H1 (cell line): ENCODE data around the gene UGT1A10. TPM values are rescaled to one million over a fixed set of nuclear protein-coding genes. Genes with fewer than 3 reads are reported as not detected.
A peak's percentile ranks its signal among the peaks of the same experiment; 100 is the strongest.

Experiments used
- CTCF ChIA-PET: fragments of 300-600 bp; sonication (Branson Sonifier 250); formaldehyde crosslinking; loops from one replicate; lab custom pipeline; 2021; ENCODE audit not compliant: partially characterized antibody; lab: Charles Lee
- POLR2A ChIA-PET: fragments of 300-600 bp; sonication (Branson Sonifier 250); formaldehyde crosslinking; loops from one replicate; lab custom pipeline; 2021; ENCODE audit warnings: inconsistent platforms; ENCODE audit not compliant: partially characterized antibody; lab: Charles Lee
- DNase-seq, 2 experiments: peaks; one replicate each; pipeline versions ENCODE4 v3.0.0 to v3.0.0-alpha.2; 2010 to 2022; ENCODE audit warnings: low spot score in 2 of 2, low read depth in 1 of 2, mixed read lengths in 1 of 2
- FAIRE-seq: peaks from 2 replicates; lab custom pipeline; 2011; peaks lifted over from hg19 to GRCh38; lab: Jason Lieb, UNC
- H2AFZ ChIP-seq: 2 replicates; pipeline ENCODE4 v1.8.1; 2012; ENCODE audit warnings: low read length, inconsistent platforms
- H2AK5ac ChIP-seq: 2 replicates; pipeline ENCODE4 v1.6.1; 2013; ENCODE audit warnings: low read depth, low read length
- H2BK120ac ChIP-seq: replicated peaks from 2 replicates; pipeline ENCODE3; 2013; ENCODE audit warnings: low read depth, low read length, inconsistent platforms
- H2BK12ac ChIP-seq: 2 replicates; pipeline ENCODE4 v1.6.1; 2013; ENCODE audit warnings: low read depth, low read length
- H2BK15ac ChIP-seq: 2 replicates; pipeline ENCODE4 v1.6.1; 2013; ENCODE audit warnings: low read length
- H2BK20ac ChIP-seq: 2 replicates; pipeline ENCODE4 v1.6.1; 2013; ENCODE audit warnings: low read length
- H2BK5ac ChIP-seq: 2 replicates; pipeline ENCODE4 v1.6.1; 2013; ENCODE audit warnings: low read depth, low read length
- H3K14ac ChIP-seq: 2 replicates; pipeline ENCODE4 v1.6.1; 2013; ENCODE audit warnings: inconsistent platforms; ENCODE audit not compliant: insufficient read length
- H3K18ac ChIP-seq: 2 replicates; pipeline ENCODE4 v1.6.1; 2013; ENCODE audit warnings: low read length; ENCODE audit errors: extremely low read depth
- H3K23ac ChIP-seq: 2 replicates; pipeline ENCODE4 v1.6.1; 2013; ENCODE audit warnings: inconsistent platforms; ENCODE audit not compliant: insufficient read length
- H3K23me2 ChIP-seq: 2 replicates; pipeline ENCODE4 v1.6.1; 2013; ENCODE audit warnings: low read depth, low read length
- H3K27ac ChIP-seq: 2 replicates; pipeline ENCODE4 v1.6.1; 2011; ENCODE audit warnings: low read depth, low read length, inconsistent platforms
- H3K27me3 ChIP-seq, 4 experiments: replicated peaks in 1 of 4; 1 replicate in 1 of 4; 2 replicates in 3 of 4; pipeline versions ENCODE4 v1.6.1 to v1.8.1; 2011 to 2013; ENCODE audit warnings: low read length in 3 of 4, mild to moderate bottlenecking in 3 of 4, inconsistent platforms in 2 of 4, mixed read lengths in 2 of 4, moderate library complexity in 1 of 4; ENCODE audit not compliant: control insufficient read depth in 3 of 4, insufficient read depth in 3 of 4; ENCODE audit errors: extremely low read depth in 1 of 4
- H3K36me3 ChIP-seq, 4 experiments: 2 replicates each; pipeline versions ENCODE4 v1.6.1 to v1.8.1; 2011 to 2013; ENCODE audit warnings: mild to moderate bottlenecking in 4 of 4, low read length in 3 of 4, moderate library complexity in 2 of 4, control low read depth in 1 of 4, inconsistent platforms in 1 of 4; ENCODE audit not compliant: insufficient read depth in 4 of 4, control insufficient read depth in 2 of 4
- H3K4ac ChIP-seq: replicated peaks from 2 replicates; pipeline ENCODE3; 2013; ENCODE audit warnings: low read length, low read depth, mixed read lengths, inconsistent platforms; ENCODE audit not compliant: insufficient read length
- H3K4me1 ChIP-seq, 4 experiments: replicated peaks in 1 of 4; 1 replicate in 1 of 4; 2 replicates in 3 of 4; pipeline versions ENCODE4 v1.6.1 to v1.8.1; 2011 to 2013; ENCODE audit warnings: low read length in 3 of 4, inconsistent platforms in 2 of 4, mixed read lengths in 1 of 4; ENCODE audit not compliant: insufficient read depth in 4 of 4, control insufficient read depth in 3 of 4
- H3K4me2 ChIP-seq, 2 experiments: 2 replicates each; pipeline versions ENCODE4 v1.6.1 to v1.8.1; 2011 to 2013; ENCODE audit warnings: low read depth in 2 of 2, low read length in 2 of 2, control low read depth in 1 of 2, inconsistent platforms in 1 of 2, mild to moderate bottlenecking in 1 of 2; ENCODE audit not compliant: insufficient read depth in 1 of 2
- H3K4me3 ChIP-seq, 4 experiments: fragments of 200-600, 300-600 bp in 1 of 4; sonication (generic), shearing (Covaris generic), sonication (Bioruptor Twin) in 1 of 4; 2 replicates each; pipeline versions ENCODE4 v1.5.1 to v1.8.1; 2011 to 2016; ENCODE audit warnings: low read length in 4 of 4, low read depth in 3 of 4, control low read depth in 2 of 4, inconsistent platforms in 2 of 4, mild to moderate bottlenecking in 2 of 4, mixed read lengths in 1 of 4, moderate library complexity in 1 of 4; ENCODE audit not compliant: insufficient read depth in 2 of 4; ENCODE audit errors: extremely low read depth in 1 of 4
- H3K56ac ChIP-seq: replicated peaks from 2 replicates; pipeline ENCODE3; 2013; ENCODE audit warnings: low read depth, mild to moderate bottlenecking, mixed read lengths, low read length, inconsistent platforms; ENCODE audit not compliant: insufficient read length
- H3K79me1 ChIP-seq: 2 replicates; pipeline ENCODE4 v1.6.1; 2013; ENCODE audit warnings: low read depth, low read length, control low read depth
- H3K79me2 ChIP-seq, 2 experiments: 2 replicates each; pipeline versions ENCODE4 v1.6.1 to v1.8.1; 2012 to 2013; ENCODE audit warnings: low read length in 2 of 2, mild to moderate bottlenecking in 2 of 2, inconsistent platforms in 1 of 2; ENCODE audit not compliant: insufficient read depth in 2 of 2, control insufficient read depth in 1 of 2
- H3K9ac ChIP-seq, 4 experiments: replicated peaks in 1 of 4; 1 replicate in 1 of 4; 2 replicates in 3 of 4; pipeline versions ENCODE4 v1.6.1 to v1.8.1; 2011 to 2013; ENCODE audit warnings: low read depth in 3 of 4, low read length in 3 of 4, control low read depth in 2 of 4, mild to moderate bottlenecking in 2 of 4, moderate library complexity in 2 of 4, inconsistent platforms in 1 of 4; ENCODE audit errors: extremely low read depth in 1 of 4
- H3K9me3 ChIP-seq, 2 experiments: 2 replicates each; pipeline versions ENCODE4 v1.6.1 to v1.8.1; 2012 to 2013; ENCODE audit warnings: mild to moderate bottlenecking in 2 of 2, moderate library complexity in 2 of 2, control low read depth in 1 of 2, inconsistent platforms in 1 of 2, low read depth in 1 of 2, low read length in 1 of 2, mixed read lengths in 1 of 2; ENCODE audit not compliant: insufficient read depth in 2 of 2
- H4K20me1 ChIP-seq, 2 experiments: replicated peaks in 1 of 2; 2 replicates each; pipeline versions ENCODE3 to v1.8.1; 2011 to 2013; ENCODE audit warnings: inconsistent platforms in 2 of 2, low read length in 2 of 2, mild to moderate bottlenecking in 1 of 2; ENCODE audit not compliant: insufficient read depth in 2 of 2, control insufficient read depth in 1 of 2
- H4K5ac ChIP-seq: 2 replicates; pipeline ENCODE4 v1.6.1; 2013; ENCODE audit warnings: low read length, low read depth, mixed read lengths, inconsistent platforms; ENCODE audit not compliant: insufficient read length
- H4K8ac ChIP-seq: 2 replicates; pipeline ENCODE4 v1.8.0; 2013; ENCODE audit warnings: mild to moderate bottlenecking, moderate library complexity, low read length, inconsistent platforms; ENCODE audit not compliant: insufficient read depth; ENCODE audit errors: extremely low read depth
- H4K91ac ChIP-seq: replicated peaks from 2 replicates; pipeline ENCODE3; 2013; ENCODE audit warnings: low read length, mixed read lengths, inconsistent platforms; ENCODE audit not compliant: insufficient read length
- CBX5 ChIP-seq: fragments of 300-800, 300-1000 bp; sonication (generic); IDR thresholded peaks from 2 replicates; pipeline ENCODE4 v1.7.1; 2016; ENCODE audit warnings: antibody characterized with exemption, low read length, low read depth
- HDAC2 ChIP-seq, 2 experiments: fragments of 300-600 bp in 1 of 2; sonication (generic) in 1 of 2; IDR thresholded peaks; 2 replicates each; pipeline ENCODE4 v1.6.1; 2011 to 2012; ENCODE audit warnings: low read depth in 2 of 2, low read length in 2 of 2, mild to moderate bottlenecking in 2 of 2, moderate library complexity in 2 of 2, borderline replicate concordance in 1 of 2, inconsistent platforms in 1 of 2
- RNF2 ChIP-seq: fragments of 200-900, 300-1000 bp; sonication (generic); IDR thresholded peaks from 2 replicates; pipeline ENCODE4 v1.7.1; 2016; ENCODE audit warnings: borderline replicate concordance, low read depth, mild to moderate bottlenecking, antibody characterized with exemption, low read length; ENCODE audit not compliant: poor library complexity, severe bottlenecking; ENCODE audit errors: missing control alignments
- WGBS, 2 experiments: shearing (Covaris generic) in 1 of 2; methylation state at CpG; one replicate each; pipeline versions ENCODE4 v1.1.6 to v1.1.7; 2013 to 2015; ENCODE audit warnings: low lambda C conversion rate in 2 of 2, mixed read lengths in 2 of 2, inconsistent platforms in 1 of 2, low coverage in 1 of 2, missing lambda C conversion rate in 1 of 2; ENCODE audit not compliant: insufficient replicate concordance in 2 of 2, insufficient coverage in 1 of 2, insufficient read length in 1 of 2; ENCODE audit errors: extremely low coverage in 1 of 2, missing lambda C conversion rate in 1 of 2; 5-methylcytosine and 5-hydroxymethylcytosine counted together
- polyA plus RNA-seq, 7 experiments: library from polyadenylated mRNA; depleted of rRNA in 3 of 7; stranded (reverse) in 5 of 7; unstranded in 2 of 7; fragments of >200 nt in 5 of 7; fragments of 200-250 nt in 2 of 7; gene quantifications; 1 replicate in 5 of 7; 2 replicates in 1 of 7; 4 replicates in 1 of 7; pipeline versions ENCODE4 v1.2.1 to v1.2.3, GENCODE V29; 2011 to 2013; ENCODE audit warnings: missing spikeins in 2 of 7, mixed read lengths in 2 of 7
- total RNA-seq: library from RNA; stranded (reverse); fragmentation: NEBNext Ultra II Directional; extraction: Animal tissue kit (Norgen Biotek cat#: 25700); gene quantifications from 2 replicates; pipeline ENCODE4 v1.2.1, GENCODE V29; 2021
- TF ChIP-seq, protein P1 (sequence below): IDR thresholded peaks from 2 replicates; pipeline ENCODE4 v1.6.1; 2011; ENCODE audit warnings: low read depth, mild to moderate bottlenecking, low read length; ENCODE audit not compliant: insufficient read depth

The UGT1A10 gene
- total and polyA plus RNA-seq, 2 of the 8 experiments (the other 6 are each of a cell fraction or from before 2014, with no cell fraction given), result not detected

DNA sequence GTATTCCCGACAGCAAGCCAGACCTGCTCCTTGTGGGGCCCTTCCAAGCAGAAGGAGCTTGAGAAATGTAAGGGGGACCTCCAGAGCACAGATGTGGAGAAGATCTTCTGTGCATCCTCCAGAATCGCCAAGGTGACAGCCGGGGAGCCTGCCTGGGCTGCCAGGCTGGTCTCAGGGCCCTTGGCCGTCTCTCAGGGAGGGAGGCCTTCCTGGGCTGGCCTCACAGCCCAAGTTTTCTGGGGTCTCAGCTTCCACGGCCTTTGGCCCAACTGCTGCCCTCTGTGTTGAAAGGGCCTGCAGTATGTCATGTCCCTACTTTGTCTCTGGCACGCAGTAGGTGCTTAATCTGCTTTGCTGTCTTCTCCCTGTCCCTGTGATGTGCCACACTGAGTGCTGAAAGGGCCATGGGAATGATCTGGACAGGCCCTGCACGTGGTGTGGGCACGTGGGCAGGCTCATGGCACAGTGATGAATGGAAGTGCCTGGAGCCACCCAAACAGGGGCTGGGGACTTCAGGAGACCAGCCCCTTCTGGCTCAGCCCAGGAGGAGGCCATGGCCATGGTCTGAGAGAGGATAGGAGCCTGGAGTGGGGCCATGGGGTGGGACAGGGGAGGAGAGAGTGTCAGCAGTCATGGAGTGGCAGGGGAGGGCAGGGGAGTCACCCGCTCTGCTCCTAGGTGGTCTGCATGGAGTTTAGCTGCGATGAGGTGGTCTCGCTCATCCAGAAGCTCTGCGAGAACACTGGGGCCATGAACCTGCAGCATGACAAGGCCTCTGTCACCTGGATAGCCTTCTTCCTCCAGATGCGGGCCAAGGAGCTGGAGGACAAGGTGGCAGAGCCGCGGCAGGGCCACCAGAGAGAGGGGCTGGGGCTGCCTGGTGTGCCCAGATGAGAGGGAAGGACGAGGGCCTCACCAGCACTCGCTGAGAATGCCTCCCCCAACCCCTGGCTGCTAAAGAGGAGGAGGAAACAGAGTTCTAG is 182.7 kb downstream of the UGT1A10 start:
- Histone ChIP-seq H2BK12ac (no peak overlapping the region), H3K27me3 (no peaks in the 10 kb centered on the region), H3K4me3 (no peak overlapping the region), H3K23ac (no peak overlapping the region), H4K91ac (no peak overlapping the region), H3K4ac (no peak overlapping the region), H3K23me2 (no peaks in the 10 kb centered on the region), H2AFZ (no peak overlapping the region), H3K9ac (no peak overlapping the region), H2BK120ac (no peak overlapping the region), H3K79me2 (no peaks in the 10 kb centered on the region), H3K36me3 (no peaks in the 10 kb centered on the region), H3K9me3 (no peaks in the 10 kb centered on the region), H3K14ac (no peak overlapping the region), H2AK5ac (no peak overlapping the region), H2BK5ac (no peak overlapping the region), H4K20me1 (no peaks in the 10 kb centered on the region), H3K4me1 (no peaks in the 10 kb centered on the region), H3K79me1 (no peaks in the 10 kb centered on the region), H2BK20ac (no peak overlapping the region), H4K8ac (peak overlapping the region; percentile 2; the same call in 1 of the 2 replicates), H3K18ac (no peak overlapping the region), H4K5ac (no peak overlapping the region), H3K4me2 (no peak overlapping the region), H3K56ac (no peak overlapping the region), H2BK15ac (no peak overlapping the region), H3K27ac (no peak overlapping the region)
- no peak for DNase-seq
- TF ChIP-seq, protein P1, sequence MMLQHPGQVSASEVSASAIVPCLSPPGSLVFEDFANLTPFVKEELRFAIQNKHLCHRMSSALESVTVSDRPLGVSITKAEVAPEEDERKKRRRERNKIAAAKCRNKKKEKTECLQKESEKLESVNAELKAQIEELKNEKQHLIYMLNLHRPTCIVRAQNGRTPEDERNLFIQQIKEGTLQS, result no peak
- TF ChIP-seq HDAC2 (IDR thresholded peaks at IDR 0.05; ENCODE audit: borderline replicate concordance in 1 of 2, low read depth in 2 of 2, low read length in 2 of 2) (no peak), RNF2 (no peak), CBX5 (no peak)
- FAIRE-seq, result no peak
- ChIA-PET POLR2A (no interaction called here), CTCF (interaction anchor here (2.6 kb wide), 1 partner anchor 13 kb away, joined by 11 read pairs; no protein-coding TSS in a partner anchor)
- WGBS, 2 experiments, result 73% methylated on average over 15 of the region's 17 CpGs; no CpG with 5 or more reads in 1 of the 2 experiments
